IMR-90 (cell line): ENCODE measurements around the gene GCM1. TPM values are rescaled to one million over a fixed set of nuclear protein-coding genes. Genes with fewer than 3 reads are reported as not detected.

Experiments
- ATAC-seq: fragments of 200-7000 bp; cut with Tn5 transposase; 2 replicates; pipeline ENCODE4 v1.9.1; 2020; ENCODE audit warnings: low read depth, mild to moderate bottlenecking, moderate library complexity
- BruUV-seq: library from RNA; stranded (reverse); fragments of 400-500 nt; replicated peaks from 2 replicates; lab custom pipeline; 2021; lab: Mats Ljungman, UMichigan
- CTCF ChIA-PET: fragments of 300-600 bp; formaldehyde crosslinking; extraction: SDS; loops from one replicate; lab custom pipeline; 2021; ENCODE audit warnings: antibody characterized with exemption; lab: Yijun Ruan, JAX
- POLR2A ChIA-PET: fragments of 300-600 bp; sonication (Branson Sonifier 250); formaldehyde crosslinking; loops from one replicate; lab custom pipeline; 2022; ENCODE audit warnings: antibody characterized with exemption; ENCODE audit not compliant: unreplicated experiment; lab: Charles Lee
- DNase-seq: peaks from one replicate; pipeline ENCODE4 v3.0.0; 2013
- H2AFZ ChIP-seq: replicated peaks from 2 replicates; pipeline ENCODE3; 2013; ENCODE audit warnings: low read length, mild to moderate bottlenecking; ENCODE audit not compliant: poor library complexity
- H2AK5ac ChIP-seq: 2 replicates; pipeline ENCODE4 v1.6.1; 2013; ENCODE audit warnings: low read depth, low read length, inconsistent platforms
- H2AK9ac ChIP-seq: replicated peaks from 2 replicates; pipeline ENCODE3; 2013; ENCODE audit warnings: mild to moderate bottlenecking, low read depth, low read length, moderate library complexity; ENCODE audit not compliant: poor library complexity
- H2BK120ac ChIP-seq: 2 replicates; pipeline ENCODE4 v1.6.1; 2013; ENCODE audit warnings: low read depth, low read length, inconsistent platforms
- H2BK15ac ChIP-seq: 3 replicates; pipeline ENCODE4 v1.6.1; 2013; ENCODE audit warnings: low read depth, low read length, inconsistent platforms
- H2BK20ac ChIP-seq: 2 replicates; pipeline ENCODE4 v1.6.1; 2013; ENCODE audit warnings: low read depth, mild to moderate bottlenecking, inconsistent platforms, low read length, moderate library complexity
- H2BK5ac ChIP-seq: 2 replicates; pipeline ENCODE4 v1.6.1; 2013; ENCODE audit warnings: mild to moderate bottlenecking, low read depth, low read length, inconsistent platforms; ENCODE audit not compliant: poor library complexity, severe bottlenecking
- H3K14ac ChIP-seq: replicated peaks from 2 replicates; pipeline ENCODE4 v1.6.1; 2013; ENCODE audit warnings: low read depth, low read length, inconsistent platforms
- H3K18ac ChIP-seq: 2 replicates; pipeline ENCODE4 v1.6.1; 2013; ENCODE audit warnings: low read depth, low read length, control low read depth
- H3K23ac ChIP-seq: 2 replicates; pipeline ENCODE4 v1.6.1; 2013; ENCODE audit warnings: low read depth, low read length, inconsistent platforms
- H3K27ac ChIP-seq: 2 replicates; pipeline ENCODE4 v1.5.1; 2013; ENCODE audit warnings: mild to moderate bottlenecking, control low read depth, low read length; ENCODE audit not compliant: insufficient read depth
- H3K27me3 ChIP-seq: 2 replicates; pipeline ENCODE4 v1.6.1; 2013; ENCODE audit warnings: low read length; ENCODE audit not compliant: control insufficient read depth, insufficient read depth
- H3K36me3 ChIP-seq: 2 replicates; pipeline ENCODE4 v1.6.1; 2013; ENCODE audit warnings: low read length, mixed read lengths; ENCODE audit not compliant: control insufficient read depth, insufficient read depth
- H3K4ac ChIP-seq: 2 replicates; pipeline ENCODE4 v1.6.1; 2013; ENCODE audit warnings: low read depth, low read length, inconsistent platforms
- H3K4me1 ChIP-seq: 2 replicates; pipeline ENCODE4 v1.6.1; 2013; ENCODE audit warnings: low read length, mixed read lengths; ENCODE audit not compliant: control insufficient read depth, insufficient read depth
- H3K4me2 ChIP-seq: 2 replicates; pipeline ENCODE4 v1.6.1; 2013; ENCODE audit warnings: low read depth, mild to moderate bottlenecking, control low read depth, low read length, moderate library complexity
- H3K4me3 ChIP-seq: 2 replicates; pipeline ENCODE4 v1.5.1; 2013; ENCODE audit warnings: low read depth, mild to moderate bottlenecking, control low read depth, low read length, moderate library complexity; ENCODE audit not compliant: insufficient read depth
- H3K56ac ChIP-seq: 2 replicates; pipeline ENCODE4 v1.6.1; 2013; ENCODE audit warnings: low read length, inconsistent platforms; ENCODE audit not compliant: insufficient read depth; ENCODE audit errors: extremely low read depth
- H3K79me1 ChIP-seq, 2 experiments: 2 replicates each; pipeline ENCODE4 v1.6.1; 2013; ENCODE audit warnings: low read length in 2 of 2, inconsistent platforms in 1 of 2, low read depth in 1 of 2
- H3K9ac ChIP-seq: 2 replicates; pipeline ENCODE4 v1.6.1; 2013; ENCODE audit warnings: low read depth, low read length, control low read depth
- H3K9me1 ChIP-seq: 2 replicates; pipeline ENCODE4 v1.6.1; 2013; ENCODE audit warnings: low read length, inconsistent platforms; ENCODE audit not compliant: insufficient read depth
- H3K9me3 ChIP-seq: 2 replicates; pipeline ENCODE4 v1.6.1; 2013; ENCODE audit warnings: low read length; ENCODE audit not compliant: control insufficient read depth, insufficient read depth
- H4K20me1 ChIP-seq: 2 replicates; pipeline ENCODE4 v1.6.1; 2013; ENCODE audit warnings: low read length, inconsistent platforms; ENCODE audit not compliant: insufficient read depth
- H4K5ac ChIP-seq: 2 replicates; pipeline ENCODE4 v1.6.1; 2013; ENCODE audit warnings: mild to moderate bottlenecking, low read depth, low read length, control low read depth
- H4K8ac ChIP-seq, 2 experiments: 2 replicates each; pipeline ENCODE4 v1.6.1; 2013; ENCODE audit warnings: low read depth in 2 of 2, low read length in 2 of 2, control low read depth in 1 of 2, inconsistent platforms in 1 of 2
- H4K91ac ChIP-seq: 2 replicates; pipeline ENCODE4 v1.6.1; 2013; ENCODE audit warnings: low read depth, low read length, inconsistent platforms; ENCODE audit not compliant: insufficient read depth
- FOS ChIP-seq: fragments of 150-350 bp; IDR thresholded peaks from 2 replicates; pipeline ENCODE4 v1.6.1; 2016; ENCODE audit warnings: low read depth, low read length
- MAFK ChIP-seq: IDR thresholded peaks from 2 replicates; pipeline ENCODE4 v1.6.1; 2012; ENCODE audit warnings: low read depth, low read length, improper control_type of control experiment
- MAZ ChIP-seq: IDR thresholded peaks from 2 replicates; pipeline ENCODE4 v1.6.1; 2012; ENCODE audit warnings: low read depth, mild to moderate bottlenecking, low read length, improper control_type of control experiment, moderate library complexity, borderline replicate concordance
- MXI1 ChIP-seq: IDR thresholded peaks from 2 replicates; pipeline ENCODE4 v1.6.1; 2012; ENCODE audit warnings: low read depth, mild to moderate bottlenecking, low read length, moderate library complexity, borderline replicate concordance
- NFE2L2 ChIP-seq: fragments of 150-350 bp; IDR thresholded peaks from 2 replicates; pipeline ENCODE4 v1.6.1; 2016; ENCODE audit warnings: low read depth, mild to moderate bottlenecking, low read length
- POLR2A ChIP-seq: IDR thresholded peaks from 2 replicates; pipeline ENCODE4 v1.6.1; 2012; ENCODE audit warnings: mild to moderate bottlenecking, low read depth, low read length
- RFX5 ChIP-seq: IDR thresholded peaks from 2 replicates; pipeline ENCODE4 v1.8.0; 2012; ENCODE audit warnings: low read depth, mild to moderate bottlenecking, low read length, moderate library complexity
- SMC3 ChIP-seq: fragments of 150-350 bp; IDR thresholded peaks from 2 replicates; pipeline ENCODE4 v1.6.1; 2016; ENCODE audit warnings: low read depth, mild to moderate bottlenecking, antibody characterized with exemption, low read length, moderate library complexity
- USF2 ChIP-seq: fragments of 150-350 bp; IDR thresholded peaks from 2 replicates; pipeline ENCODE4 v1.6.1; 2017; ENCODE audit warnings: mild to moderate bottlenecking, antibody characterized with exemption, low read length, low read depth
- WGBS, 2 experiments: methylation state at CpG; one replicate each; pipeline versions ENCODE4 v1.1.5 to v1.1.7; 2013; ENCODE audit warnings: missing lambda C conversion rate in 2 of 2; ENCODE audit not compliant: insufficient read length in 1 of 2; ENCODE audit errors: extremely low coverage in 2 of 2; 5-methylcytosine and 5-hydroxymethylcytosine counted together
- dilution Hi-C: fragments of 300-500 bp; cut with HindIII; formaldehyde crosslinking; loops from one replicate; pipeline ENCODE4 v1.14.3; 2018; ENCODE audit warnings: low sequenced_read_pairs; ENCODE audit not compliant: unreplicated experiment
- in situ Hi-C: fragments of 300-500 bp; cut with MboI; formaldehyde crosslinking; loops from 3 replicates; pipeline ENCODE4 v1.14.3; 2019; ENCODE audit warnings: low sequenced_read_pairs, inconsistent platforms, mixed read lengths
- intact Hi-C: fragments of 100-400 bp; cut with micrococcal nuclease; formaldehyde crosslinking; loops from 2 replicates; pipeline ENCODE4 v1.10.0; 2022
- polyA plus RNA-seq, 3 experiments: library from polyadenylated mRNA; depleted of rRNA; stranded (reverse); fragments of >200 nt; gene quantifications; 2 replicates each; pipeline ENCODE4 v1.2.3, GENCODE V29; 2012; ENCODE audit warnings: low replicate concordance in 1 of 3
- total RNA-seq: library from RNA; depleted of rRNA; stranded (reverse); fragments of >200 nt; gene quantifications from 2 replicates; pipeline ENCODE4 v1.2.3, GENCODE V29; 2012

Gene GCM1
- total and polyA plus RNA-seq, 2 of the 4 experiments (the other 2 are of a cell fraction): not detected

- intact Hi-C loops (loop anchor here (5.0 kb wide), 1 partner anchor 381 kb away; no protein-coding TSS in a partner anchor), dilution Hi-C loops (no loop called here), in situ Hi-C loops (no loop called here)
- H2BK20ac ChIP-seq: peak overlapping the region; percentile 5
- peaks cover 5% of the 10 kb centered on the region for H3K9me1 ChIP-seq
- H3K9me3 ChIP-seq: no peaks in the 10 kb centered on the region
- H2BK5ac ChIP-seq: peak overlapping the region; percentile 73
- H3K9ac ChIP-seq: no peak overlapping the region
- no peak overlapping the region for H2AFZ ChIP-seq
- ATAC-seq: peak; percentile 44
- peak overlapping the region; percentile 61 for H4K91ac ChIP-seq
- peak overlapping the region; percentile 70; the same call in 1 of the 2 replicates for H3K14ac ChIP-seq
- peaks cover 29% of the 10 kb centered on the region for H3K36me3 ChIP-seq
- H3K4me3 ChIP-seq: no peak overlapping the region
- H3K56ac ChIP-seq: no peak overlapping the region; the same call in 1 of the 2 replicates
- no peak for DNase-seq
- no TSS peak for BruUV-seq
- H4K5ac ChIP-seq: peak overlapping the region; percentile 67; the same call in 1 of the 2 replicates
- H3K27ac ChIP-seq: peak overlapping the region; percentile 31; the same call in 1 of the 2 replicates
- H2AK9ac ChIP-seq: peak overlapping the region; percentile 0
- peak overlapping the region; percentile 39 for H3K23ac ChIP-seq
- WGBS, 2 experiments: no CpG with 5 or more reads among the region's 2 CpGs
- H2BK15ac ChIP-seq: no peak overlapping the region
- peak overlapping the region; percentile 92 for H3K18ac ChIP-seq
- peak overlapping the region; percentile 54; the same call in 1 of the 2 replicates for H2AK5ac ChIP-seq
- peak overlapping the region; percentile 68; the same call in 1 of the 2 replicates for H2BK120ac ChIP-seq
- H3K79me1 ChIP-seq: peaks cover 0 to 3% of the 10 kb centered on the region in 2 experiments; a peak in 1 of 4 replicates
- H4K8ac ChIP-seq: peak overlapping the region in 1 of 2 experiments; percentile 26; a peak in 1 of 4 replicates
- TF ChIP-seq FOS (no peak), MAFK (no peak), POLR2A (no peak), NFE2L2 (no peak), SMC3 (no peak), MXI1 (no peak), MAZ (no peak), USF2 (no peak), RFX5 (no peak)
- CTCF ChIA-PET: no interaction called here
- peak overlapping the region; percentile 77 for H3K4ac ChIP-seq
- POLR2A ChIA-PET: no interaction called here
- H3K27me3 ChIP-seq: no peaks in the 10 kb centered on the region
- peaks cover 8% of the 10 kb centered on the region for H3K4me1 ChIP-seq
- peaks cover 3% of the 10 kb centered on the region; the same call in 1 of the 2 replicates for H4K20me1 ChIP-seq
- no peak overlapping the region for H3K4me2 ChIP-seq
Measured at GRCh38 chr6:53101006-53101405, 47.6 kb downstream of the GCM1 start.
